NCI-H345 treated with DMSO at 0.1 percent for 48 hours (cell line): ENCODE data around the gene GPR4.

Experiments
- DNase-seq: peaks from one replicate; lab custom pipeline; 2025; ENCODE audit not compliant: unreplicated experiment; lab: John Stamatoyannopoulos, UW

Gene GPR4

DNA sequence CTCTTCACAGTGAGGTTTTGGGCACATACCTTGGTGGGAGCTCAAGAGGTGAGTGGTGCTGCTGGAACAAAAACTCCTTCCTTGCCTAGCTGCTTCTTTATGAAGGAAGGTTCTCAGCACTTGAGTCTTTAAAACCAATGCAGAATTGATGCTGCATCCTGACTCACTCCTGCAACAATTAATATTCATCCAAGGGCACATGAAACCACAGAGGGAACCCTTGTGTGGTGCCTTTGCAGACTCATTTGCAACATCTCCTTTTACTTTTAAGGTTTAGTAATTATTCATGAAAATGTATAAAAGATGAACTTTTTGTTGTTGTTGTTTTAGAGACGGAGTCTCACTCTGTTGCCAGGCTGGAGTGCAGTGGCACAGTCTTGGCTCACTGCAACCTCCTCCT lies 47.5 kb downstream of the GPR4 start:
- no peak for DNase-seq

DNA sequence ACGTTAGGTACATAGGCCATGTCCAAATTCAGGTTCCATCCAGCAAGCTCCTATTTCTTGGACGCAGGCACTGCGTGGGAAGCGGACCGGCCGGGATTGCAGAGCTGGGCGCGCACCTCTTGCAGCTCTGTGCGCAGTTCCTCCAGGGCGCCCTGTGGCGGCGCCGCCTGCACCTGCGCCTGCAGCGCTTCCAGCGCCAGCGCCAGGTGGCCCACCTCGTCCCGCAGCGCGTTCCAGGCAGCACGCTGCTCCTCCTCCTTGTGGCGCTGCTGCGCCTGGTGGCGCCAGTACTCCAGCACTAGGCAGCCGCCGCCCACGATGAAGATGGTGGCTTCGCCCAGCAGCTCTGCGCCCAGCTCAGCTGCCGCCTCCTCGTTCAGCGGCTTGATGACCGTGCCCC lies 48.5 kb downstream of the GPR4 start:
- no peak for DNase-seq

DNA sequence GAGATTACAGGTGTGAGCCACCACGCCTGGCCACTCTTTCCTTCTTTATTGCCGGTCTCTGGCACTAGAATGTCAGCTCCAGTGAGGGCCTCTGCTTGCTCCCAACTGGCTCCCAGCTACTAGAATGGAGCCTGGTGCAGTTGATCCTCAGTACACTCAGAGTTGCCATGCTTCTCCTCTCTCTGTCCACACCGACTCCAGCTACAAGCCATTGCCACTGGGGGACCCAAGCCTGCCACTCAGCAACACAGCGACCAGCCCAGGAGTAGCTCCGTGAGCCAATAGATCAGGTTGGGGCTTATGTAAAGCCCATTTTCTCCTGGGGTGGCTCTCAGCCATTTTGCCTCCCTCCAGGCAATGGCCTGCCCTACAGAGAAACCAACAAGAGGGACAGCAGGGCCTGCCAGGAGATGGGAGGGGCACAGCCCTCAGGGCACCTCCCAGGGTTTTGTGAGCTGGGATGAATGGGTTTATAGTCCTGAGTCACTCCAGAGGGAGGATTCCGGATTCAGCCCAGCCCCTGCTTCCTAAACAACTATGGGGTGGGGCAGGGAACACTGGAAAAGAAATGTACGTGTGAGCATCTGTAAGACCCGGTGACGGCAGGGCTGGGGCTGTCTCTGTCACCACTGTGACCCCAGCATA lies 53.9 kb downstream of the GPR4 start:
- no peak for DNase-seq

DNA sequence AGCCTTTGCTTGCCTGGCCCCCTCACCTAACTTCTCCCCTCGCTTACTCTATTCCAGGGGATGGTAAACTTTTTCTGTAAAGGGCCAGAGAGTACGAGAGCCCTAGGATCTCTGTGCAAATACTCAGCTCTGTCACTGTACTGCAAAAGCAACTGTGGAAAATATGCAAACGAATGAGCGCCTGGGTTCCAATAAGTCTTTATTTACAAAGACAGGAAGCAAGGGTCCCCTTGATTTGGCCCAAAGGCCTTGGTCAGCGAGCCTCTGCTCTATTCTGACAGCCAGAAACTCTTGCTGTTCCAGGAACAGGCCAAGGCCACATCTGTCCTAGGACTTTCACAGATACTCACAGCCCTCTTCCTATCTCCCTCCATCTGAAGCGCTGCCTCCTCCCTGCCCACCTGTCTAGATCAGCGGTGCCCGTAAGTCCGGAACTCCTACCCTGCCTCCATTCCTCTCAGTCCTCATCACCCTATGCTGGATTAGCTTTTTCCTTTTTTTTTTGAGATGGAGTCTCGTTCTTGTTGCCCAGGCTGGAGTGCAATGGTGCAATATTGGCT lies 54.7 kb downstream of the GPR4 start:
- DNase-seq: no peak

DNA sequence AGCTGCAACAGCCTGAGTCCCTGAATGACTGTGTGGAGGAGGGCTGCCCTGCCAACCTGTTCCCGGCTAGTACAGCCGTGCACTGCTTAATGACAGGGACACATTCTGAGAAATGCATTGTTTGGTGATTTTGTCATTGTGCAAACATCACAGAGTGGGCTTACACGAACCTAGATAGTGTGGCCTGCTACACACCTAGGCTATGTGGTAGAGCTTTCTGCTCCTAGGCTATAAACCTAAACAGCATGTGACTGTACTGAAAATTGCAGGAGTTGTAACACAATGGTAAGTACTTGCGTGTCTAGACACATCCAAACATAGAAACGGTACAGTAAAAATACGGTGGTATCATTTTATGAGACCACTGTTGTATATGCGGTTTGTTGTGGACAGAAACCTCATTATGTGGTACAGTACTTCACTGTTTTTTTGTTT lies 59.8 kb downstream of the GPR4 start:
- DNase-seq: no peak
